ENCODE results near the gene ZNF611. TPM values are rescaled to one million over a fixed set of nuclear protein-coding genes. Genes with fewer than 3 reads are reported as not detected.
"Not testable (repeated sequence)": the region's sequence is repeated elsewhere in the genome, so short reads cannot be mapped to it uniquely, and the experiment has no call there.

ZNF611 gene
- total RNA-seq, result 10 to 100 TPM; 39.4 to 41.7 TPM

DNA sequence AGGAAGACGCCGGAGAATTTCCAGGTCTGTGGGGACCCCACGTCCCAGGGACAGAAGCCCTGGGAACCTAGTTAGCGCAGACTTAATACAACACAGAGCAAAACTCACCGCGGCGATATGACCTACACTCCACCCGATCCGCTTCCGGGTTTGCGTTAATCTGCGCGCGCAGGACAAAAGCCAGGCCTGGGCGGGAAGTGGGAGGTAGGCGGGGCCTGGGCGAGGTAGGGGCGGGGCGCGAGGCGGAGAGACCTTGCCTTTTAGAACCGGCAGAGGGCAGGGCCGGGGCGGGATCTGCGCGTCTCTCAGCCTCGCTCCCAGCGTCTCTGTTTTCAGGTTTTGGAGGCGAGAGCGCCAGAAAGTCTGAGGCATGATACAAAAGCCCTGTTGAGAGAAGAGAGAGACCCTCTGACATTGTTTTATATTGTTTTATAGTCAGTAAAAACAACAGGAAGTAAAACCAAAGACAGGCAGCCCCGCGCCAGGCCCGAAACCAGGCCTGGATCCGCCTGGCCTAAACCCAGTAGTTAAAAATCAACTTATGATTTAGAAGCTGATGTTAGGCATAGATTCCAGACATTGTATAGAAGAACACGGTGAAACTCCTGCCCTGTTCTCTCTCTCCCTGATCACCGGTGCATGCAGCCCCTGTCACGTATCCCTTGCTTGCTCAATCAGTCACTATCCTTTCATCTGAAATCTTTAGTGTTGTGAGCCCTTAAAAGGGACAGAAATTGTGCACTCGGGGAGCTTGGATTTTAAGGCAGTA is at the start of gene ZNF611:
Gene ZNF611, minus strand, starts transcription at position 152 of the 769 bp plus-strand sequence. CDS start 19,150 bp downstream, outside the sequence.
- POLR2A ChIA-PET, result interaction anchor here (0.6 kb wide), 1 partner anchor 93 kb away, joined by 7 read pairs; no protein-coding TSS in a partner anchor
- H3K4me1 Mint-ChIP-seq, result peaks cover 20% of the 10 kb centered on the region
- DNase-seq (peak; percentile 99), ATAC-seq (ENCODE audit: low read depth) (peak; percentile 97)
- H3K27me3 Mint-ChIP-seq, result peaks cover 2% of the 10 kb centered on the region
- H3K27ac Mint-ChIP-seq, result peak within 1 kb of the TSS; percentile 91
- peak within 1 kb of the TSS; percentile 90 for H3K4me3 Mint-ChIP-seq
- peaks cover 8% of the 10 kb centered on the region for H3K9me3 Mint-ChIP-seq
- peaks cover 22% of the 10 kb centered on the region for H3K36me3 Mint-ChIP-seq

- H3K4me3 Mint-ChIP-seq; H3K27ac Mint-ChIP-seq; ATAC-seq (ENCODE audit: low read depth); H3K27me3 Mint-ChIP-seq; POLR2A ChIA-PET; DNase-seq: not testable (repeated sequence)
- H3K9me3 Mint-ChIP-seq, result peaks cover 19% of the 10 kb centered on the region
- H3K36me3 Mint-ChIP-seq, result peaks cover 67% of the 10 kb centered on the region
- peaks cover 34% of the 10 kb centered on the region for H3K4me1 Mint-ChIP-seq
Measured at GRCh38 chr19:52782864-52783263, 48.0 kb upstream of the ZNF611 start.

DNA sequence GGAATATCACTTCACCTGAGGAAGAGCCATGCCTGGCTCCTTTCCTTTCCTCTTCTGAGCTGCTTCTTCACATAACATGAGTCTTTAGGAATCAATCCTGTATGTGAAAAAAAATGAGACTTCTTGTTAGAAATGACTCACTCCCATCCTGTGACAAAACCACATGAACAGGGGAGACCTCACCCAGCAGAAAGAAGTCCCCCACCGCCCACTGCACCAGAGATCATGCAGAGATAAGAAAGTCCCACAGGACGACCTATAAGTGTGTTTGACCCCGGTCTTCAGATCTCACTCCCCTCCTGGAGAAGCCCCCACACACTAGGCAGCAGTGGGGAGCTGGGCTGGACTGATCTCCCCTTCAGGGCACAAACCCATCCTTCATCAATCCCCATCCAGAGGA is 44.0 kb upstream of the ZNF611 start:
- H3K9me3 Mint-ChIP-seq, result peaks cover 23% of the 10 kb centered on the region
- peak; percentile 67 for ATAC-seq (ENCODE audit: low read depth)
- POLR2A ChIA-PET, result no interaction called here

DNA sequence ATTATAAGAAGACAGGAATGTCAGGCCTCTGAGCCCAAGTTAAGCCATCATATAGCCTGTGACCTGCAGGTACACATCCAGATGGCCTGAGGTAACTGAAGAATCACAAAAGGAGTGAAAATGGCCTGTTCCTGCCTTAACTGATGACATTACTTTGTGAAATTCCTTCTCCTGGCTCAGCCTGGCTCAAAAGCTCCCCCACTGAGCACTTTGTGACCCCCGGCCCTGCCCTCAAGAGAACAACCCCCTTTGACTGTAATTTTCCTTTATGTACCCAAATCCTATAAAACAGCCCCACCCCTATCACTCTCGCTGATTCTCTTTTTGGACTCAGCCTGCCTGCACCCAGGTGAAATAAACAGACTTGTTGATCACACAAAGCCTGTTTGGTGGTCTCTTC is 21.6 kb upstream of the ZNF611 start:
- ATAC-seq (ENCODE audit: low read depth); H3K4me1 Mint-ChIP-seq; POLR2A ChIA-PET; H3K4me3 Mint-ChIP-seq; DNase-seq; H3K27ac Mint-ChIP-seq; H3K27me3 Mint-ChIP-seq: not testable (repeated sequence)
- Mint-ChIP-seq H3K36me3 (peaks cover 12% of the 10 kb centered on the region), H3K9me3 (peaks cover 21% of the 10 kb centered on the region)

More for the DNA sequence above, 44.0 kb upstream of the ZNF611 start:
- Mint-ChIP-seq H3K27me3 (no peaks in the 10 kb centered on the region), H3K27ac (peak overlapping the region; percentile 67), H3K36me3 (peaks cover 84% of the 10 kb centered on the region), H3K4me3 (no peak overlapping the region), H3K4me1 (peaks cover 13% of the 10 kb centered on the region)
- peak; percentile 36 for DNase-seq

GRCh38 chr19:52749780-52750179 is 14.9 kb upstream of the ZNF611 start:
- Mint-ChIP-seq H3K27ac (no peak overlapping the region), H3K36me3 (no peaks in the 10 kb centered on the region), H3K4me3 (no peak overlapping the region), H3K27me3 (no peaks in the 10 kb centered on the region), H3K9me3 (peaks cover 11% of the 10 kb centered on the region), H3K4me1 (no peaks in the 10 kb centered on the region)
- DNase-seq (no peak), ATAC-seq (ENCODE audit: low read depth) (no peak)
- POLR2A ChIA-PET, result no interaction called here

- peaks cover 16% of the 10 kb centered on the region for H3K9me3 Mint-ChIP-seq
- no peak overlapping the region for H3K4me3 Mint-ChIP-seq
- no peaks in the 10 kb centered on the region for H3K27me3 Mint-ChIP-seq
- H3K36me3 Mint-ChIP-seq, result no peaks in the 10 kb centered on the region
- H3K4me1 Mint-ChIP-seq, result no peaks in the 10 kb centered on the region
- DNase-seq (no peak), ATAC-seq (ENCODE audit: low read depth) (no peak)
- POLR2A ChIA-PET, result no interaction called here
- H3K27ac Mint-ChIP-seq, result no peak overlapping the region
Measured at GRCh38 chr19:52748336-52748950, 13.6 kb upstream of the ZNF611 start.

DNA sequence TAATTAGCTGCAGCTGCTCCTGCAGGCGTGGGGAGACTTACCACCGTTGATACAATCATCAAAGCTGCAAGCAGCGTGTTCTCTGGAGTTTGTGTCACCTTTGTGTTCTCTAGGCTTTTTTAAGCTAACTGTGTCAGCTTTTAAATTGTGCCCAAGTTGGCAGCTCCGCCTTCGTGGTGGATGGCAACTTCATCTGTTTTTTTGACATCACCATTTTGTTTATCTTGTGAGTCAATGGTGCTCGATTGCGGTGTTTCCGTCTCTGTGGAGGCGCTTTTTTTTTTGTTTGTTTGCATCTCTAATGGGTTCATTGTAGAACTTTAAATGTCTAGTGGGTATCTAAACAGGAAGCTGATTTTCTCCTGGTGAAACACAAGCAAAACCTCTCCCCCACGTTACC is 11.1 kb upstream of the ZNF611 start:
- H3K27me3 Mint-ChIP-seq; H3K27ac Mint-ChIP-seq; POLR2A ChIA-PET; H3K36me3 Mint-ChIP-seq; ATAC-seq (ENCODE audit: low read depth); DNase-seq; H3K4me3 Mint-ChIP-seq: not testable (repeated sequence)
- Mint-ChIP-seq H3K9me3 (peaks cover 20% of the 10 kb centered on the region), H3K4me1 (peaks cover 14% of the 10 kb centered on the region)

DNA sequence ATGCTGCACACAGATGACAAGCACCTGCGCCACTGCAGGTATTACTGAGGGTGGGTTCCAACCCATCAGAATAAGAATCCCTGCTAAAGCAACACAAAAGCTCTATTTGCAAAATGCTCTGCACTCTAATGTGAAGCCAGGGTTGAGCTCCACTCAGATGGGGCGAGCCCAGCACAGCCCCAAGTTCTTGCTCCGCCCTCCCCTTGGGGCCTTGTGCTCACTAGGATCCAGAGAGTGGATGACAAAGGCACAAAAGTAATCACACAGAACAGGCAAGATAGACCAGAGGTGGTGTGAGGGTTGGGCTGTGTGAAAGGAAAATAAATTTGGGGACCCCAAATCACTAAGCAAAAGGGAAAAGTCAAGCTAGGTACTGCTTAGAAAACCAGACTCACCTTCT is 8.2 kb upstream of the ZNF611 start:
- Mint-ChIP-seq H3K4me1 (peaks cover 14% of the 10 kb centered on the region), H3K27me3 (no peaks in the 10 kb centered on the region), H3K27ac (no peak overlapping the region), H3K4me3 (no peak overlapping the region), H3K36me3 (peaks cover 3% of the 10 kb centered on the region), H3K9me3 (peaks cover 29% of the 10 kb centered on the region)
- DNase-seq (no peak), ATAC-seq (ENCODE audit: low read depth) (no peak)
- POLR2A ChIA-PET, result no interaction called here

DNA sequence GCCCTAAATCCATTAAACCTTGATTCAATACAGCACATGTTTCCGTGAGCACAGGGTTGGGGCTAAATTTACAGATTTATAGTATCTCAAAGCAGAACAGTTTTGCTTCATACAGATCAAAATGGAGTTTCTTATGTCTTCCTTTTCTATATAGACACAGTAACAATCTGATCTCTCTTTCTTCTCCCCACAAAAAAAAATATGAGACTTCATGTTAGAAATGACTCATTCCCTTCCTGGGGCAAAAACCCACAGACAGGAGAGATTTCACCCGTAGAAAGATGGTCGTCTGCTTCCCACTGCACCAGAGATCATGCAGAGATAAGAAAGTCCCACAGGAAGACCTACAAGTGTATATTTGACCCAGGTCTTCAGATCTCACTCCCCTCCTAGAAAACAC is 7.7 kb upstream of the ZNF611 start:
- no peak for DNase-seq
- POLR2A ChIA-PET, result no interaction called here
- H3K4me3 Mint-ChIP-seq, result peak overlapping the region; percentile 44
- no peaks in the 10 kb centered on the region for H3K27me3 Mint-ChIP-seq
- H3K27ac Mint-ChIP-seq, result peak overlapping the region; percentile 30
- peaks cover 14% of the 10 kb centered on the region for H3K4me1 Mint-ChIP-seq
- peaks cover 3% of the 10 kb centered on the region for H3K36me3 Mint-ChIP-seq
- no peak for ATAC-seq (ENCODE audit: low read depth)
- peaks cover 29% of the 10 kb centered on the region for H3K9me3 Mint-ChIP-seq

DNA sequence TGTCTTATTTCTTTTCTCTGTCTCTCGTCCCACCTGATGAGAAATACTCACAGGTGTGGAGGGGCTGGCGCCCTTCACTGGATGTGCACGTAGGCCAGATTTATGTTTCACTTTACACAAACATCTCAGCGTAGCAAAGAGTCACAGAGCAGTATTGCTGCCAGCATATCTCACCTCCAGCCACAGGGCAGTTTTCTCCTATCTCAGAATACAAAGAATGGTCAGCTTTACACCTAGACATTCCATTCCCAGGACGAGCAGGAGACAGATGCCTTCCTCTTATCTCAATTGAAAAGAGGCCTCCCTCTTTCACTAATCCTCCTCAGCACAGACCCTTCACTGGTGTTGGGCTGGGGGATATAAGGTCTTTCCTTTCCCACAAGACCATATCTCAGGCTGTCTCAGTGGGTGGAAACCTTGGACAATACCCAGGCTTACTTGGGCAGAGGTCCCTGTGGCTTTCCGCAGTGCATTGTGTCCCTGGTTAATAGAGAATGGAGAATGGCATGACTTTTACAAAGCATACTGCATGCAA is 7.2 kb upstream of the ZNF611 start:
- Mint-ChIP-seq H3K27me3 (peaks cover 2% of the 10 kb centered on the region), H3K9me3 (peaks cover 29% of the 10 kb centered on the region), H3K4me3 (peak overlapping the region; percentile 44), H3K4me1 (peaks cover 14% of the 10 kb centered on the region), H3K27ac (peak overlapping the region; percentile 30), H3K36me3 (peaks cover 3% of the 10 kb centered on the region)
- DNase-seq (no peak), ATAC-seq (ENCODE audit: low read depth) (no peak)
- POLR2A ChIA-PET, result no interaction called here

GRCh38 chr19:52741371-52741770 is 6.5 kb upstream of the ZNF611 start:
- ATAC-seq (ENCODE audit: low read depth); H3K4me3 Mint-ChIP-seq; H3K36me3 Mint-ChIP-seq; H3K27me3 Mint-ChIP-seq; DNase-seq; H3K27ac Mint-ChIP-seq; POLR2A ChIA-PET: not testable (repeated sequence)
- H3K9me3 Mint-ChIP-seq, result peaks cover 29% of the 10 kb centered on the region
- H3K4me1 Mint-ChIP-seq, result peaks cover 14% of the 10 kb centered on the region

GRCh38 chr19:52739576-52739975 is 4.7 kb upstream of the ZNF611 start:
- DNase-seq (no peak), ATAC-seq (ENCODE audit: low read depth) (no peak)
- Mint-ChIP-seq H3K4me3 (no peak overlapping the region), H3K4me1 (peaks cover 20% of the 10 kb centered on the region), H3K27me3 (peaks cover 2% of the 10 kb centered on the region), H3K27ac (no peak overlapping the region), H3K36me3 (peaks cover 3% of the 10 kb centered on the region), H3K9me3 (peaks cover 25% of the 10 kb centered on the region)
- POLR2A ChIA-PET, result no interaction called here

GRCh38 chr19:52735734-52736133 is 890 bp upstream of the ZNF611 start:
- Mint-ChIP-seq H3K4me3 (peak overlapping the region; percentile 90), H3K27me3 (peaks cover 2% of the 10 kb centered on the region), H3K36me3 (peaks cover 23% of the 10 kb centered on the region), H3K9me3 (peaks cover 14% of the 10 kb centered on the region), H3K4me1 (peaks cover 20% of the 10 kb centered on the region), H3K27ac (peak overlapping the region; percentile 91)
- ATAC-seq (ENCODE audit: low read depth), result no peak
- POLR2A ChIA-PET, result interaction anchor here (0.6 kb wide), 1 partner anchor 94 kb away, joined by 7 read pairs; no protein-coding TSS in a partner anchor
- DNase-seq, result peak; percentile 31
